Stimulated activated naive CD8-positive, alpha-beta T cell treated with anti-CD3 and anti-CD28 coated beads, Interleukin-15, Interleukin-2, amounts not matched to agents 100 ng/mL and 50 ng/mL, for 24 hours (primary cell): ENCODE data around the gene ZNF473.
A peak's percentile ranks its signal among the peaks of the same experiment; 100 is the strongest.

Experiments
- H3K27ac Mint-ChIP-seq: one replicate; pipeline ENCODE4 v1.8.0; 2021; ENCODE audit warnings: mild to moderate bottlenecking, mixed read lengths
- H3K27me3 Mint-ChIP-seq: one replicate; pipeline ENCODE4 v1.8.0; 2021; ENCODE audit warnings: mixed read lengths
- H3K36me3 Mint-ChIP-seq: one replicate; pipeline ENCODE4 v1.8.0; 2021; ENCODE audit warnings: low read depth, mixed read lengths
- H3K4me1 Mint-ChIP-seq: one replicate; pipeline ENCODE4 v1.8.0; 2021; ENCODE audit warnings: low read depth, mixed read lengths
- H3K4me3 Mint-ChIP-seq: one replicate; pipeline ENCODE4 v1.8.0; 2021; ENCODE audit warnings: mild to moderate bottlenecking, mixed read lengths
- H3K9me3 Mint-ChIP-seq: one replicate; pipeline ENCODE4 v1.8.0; 2021; ENCODE audit warnings: mixed read lengths

Gene ZNF473

DNA sequence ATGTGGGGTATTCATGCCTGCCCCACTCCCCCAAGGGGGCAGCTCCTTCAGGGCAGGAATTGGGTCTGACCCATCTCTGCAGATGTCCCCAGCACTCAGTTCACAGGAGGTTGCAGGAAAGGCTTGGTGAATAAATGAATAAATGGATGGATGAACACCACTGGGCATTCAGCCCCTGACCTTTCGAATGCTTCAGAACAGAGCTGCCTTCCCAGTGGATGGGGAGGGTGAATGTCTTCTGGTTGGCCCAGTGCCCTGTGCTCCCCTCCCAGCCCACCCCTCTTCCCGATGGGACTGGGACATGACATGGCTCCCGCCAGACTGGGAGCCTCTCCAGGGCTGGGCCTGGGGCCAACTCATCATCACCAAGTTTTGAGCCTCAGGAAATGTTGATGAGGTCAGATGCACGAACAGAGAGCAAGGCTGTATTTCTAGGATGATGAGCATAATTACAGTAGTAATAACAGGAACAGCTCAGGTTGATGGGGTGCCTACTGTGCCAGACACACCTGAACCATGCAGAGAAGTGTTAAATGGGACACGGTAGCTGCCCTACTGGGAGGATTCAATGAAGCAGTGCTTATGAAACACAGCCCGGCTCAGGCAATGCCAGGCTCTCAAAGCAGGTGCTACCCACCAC, 26.3 kb upstream of the ZNF473 start:
- Mint-ChIP-seq H3K9me3 (no peaks in the 10 kb centered on the region), H3K27ac (no peak overlapping the region), H3K27me3 (no peaks in the 10 kb centered on the region), H3K4me3 (no peak overlapping the region), H3K4me1 (peaks cover 43% of the 10 kb centered on the region), H3K36me3 (peaks cover 53% of the 10 kb centered on the region)

GRCh38 chr19:50000038-50000840, 25.6 kb upstream of the ZNF473 start:
- Mint-ChIP-seq H3K27me3 (no peaks in the 10 kb centered on the region), H3K27ac (peak overlapping the region; percentile 36), H3K9me3 (no peaks in the 10 kb centered on the region), H3K4me1 (peaks cover 50% of the 10 kb centered on the region), H3K36me3 (peaks cover 53% of the 10 kb centered on the region), H3K4me3 (no peak overlapping the region)

DNA sequence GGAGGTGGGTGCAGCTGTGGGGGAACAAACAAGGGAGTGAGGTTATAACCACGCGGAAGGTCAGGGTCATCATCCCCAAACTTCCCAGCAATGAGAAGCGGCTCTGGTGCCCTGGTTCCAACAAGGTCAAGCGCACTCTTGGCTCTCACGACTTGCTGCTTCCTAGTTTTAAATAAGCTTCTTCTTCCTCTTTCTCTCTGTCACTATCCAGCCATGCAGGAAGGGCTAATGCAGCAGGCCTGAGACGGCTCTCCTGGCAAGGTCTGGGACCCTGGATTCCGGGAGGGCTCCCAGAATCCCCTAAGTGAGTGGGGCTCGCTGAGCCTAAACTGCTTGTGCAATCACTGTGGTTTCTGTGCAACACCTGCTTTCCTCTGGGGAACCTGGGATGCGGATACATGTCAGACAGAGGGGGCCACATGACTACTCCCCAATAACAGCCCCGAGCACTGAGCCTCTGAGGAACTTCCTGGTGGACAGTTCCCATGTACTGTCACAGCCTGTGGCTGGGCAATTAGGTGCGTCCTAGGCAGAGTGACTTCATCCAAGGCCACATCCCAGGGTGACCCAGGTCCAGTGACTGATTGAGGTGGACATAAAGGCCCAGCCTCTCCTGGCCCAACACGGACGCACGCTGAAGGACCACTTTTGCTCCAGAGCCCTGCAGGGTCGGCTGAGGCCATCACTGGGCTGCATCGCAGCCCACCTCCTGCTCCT, 24.8 kb upstream of the ZNF473 start:
- Mint-ChIP-seq H3K36me3 (peaks cover 58% of the 10 kb centered on the region), H3K9me3 (no peaks in the 10 kb centered on the region), H3K4me1 (peaks cover 55% of the 10 kb centered on the region), H3K4me3 (no peak overlapping the region), H3K27ac (no peak overlapping the region), H3K27me3 (no peaks in the 10 kb centered on the region)

DNA sequence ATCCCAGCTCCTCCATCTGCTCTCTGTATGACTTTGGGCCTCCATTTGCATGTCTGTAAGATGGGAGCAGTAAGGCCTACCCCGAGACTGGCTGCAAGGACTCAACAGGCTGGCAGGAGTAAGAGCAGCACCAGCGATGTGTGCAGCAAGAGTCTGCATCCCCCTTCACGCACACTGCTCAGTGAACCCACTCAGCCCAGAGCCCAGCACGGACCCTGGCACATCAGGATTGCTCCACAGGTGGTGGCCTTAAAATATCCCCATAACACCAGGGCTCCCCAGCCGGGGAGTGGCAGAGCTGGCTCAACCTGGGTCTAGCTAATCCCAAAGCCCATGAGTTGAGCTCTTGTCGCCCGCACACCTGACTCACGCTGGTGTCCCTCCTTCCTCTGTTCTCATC, 24.0 kb upstream of the ZNF473 start:
- Mint-ChIP-seq H3K36me3 (peaks cover 58% of the 10 kb centered on the region), H3K4me3 (no peak overlapping the region), H3K27me3 (no peaks in the 10 kb centered on the region), H3K4me1 (peaks cover 55% of the 10 kb centered on the region), H3K27ac (no peak overlapping the region), H3K9me3 (no peaks in the 10 kb centered on the region)

DNA sequence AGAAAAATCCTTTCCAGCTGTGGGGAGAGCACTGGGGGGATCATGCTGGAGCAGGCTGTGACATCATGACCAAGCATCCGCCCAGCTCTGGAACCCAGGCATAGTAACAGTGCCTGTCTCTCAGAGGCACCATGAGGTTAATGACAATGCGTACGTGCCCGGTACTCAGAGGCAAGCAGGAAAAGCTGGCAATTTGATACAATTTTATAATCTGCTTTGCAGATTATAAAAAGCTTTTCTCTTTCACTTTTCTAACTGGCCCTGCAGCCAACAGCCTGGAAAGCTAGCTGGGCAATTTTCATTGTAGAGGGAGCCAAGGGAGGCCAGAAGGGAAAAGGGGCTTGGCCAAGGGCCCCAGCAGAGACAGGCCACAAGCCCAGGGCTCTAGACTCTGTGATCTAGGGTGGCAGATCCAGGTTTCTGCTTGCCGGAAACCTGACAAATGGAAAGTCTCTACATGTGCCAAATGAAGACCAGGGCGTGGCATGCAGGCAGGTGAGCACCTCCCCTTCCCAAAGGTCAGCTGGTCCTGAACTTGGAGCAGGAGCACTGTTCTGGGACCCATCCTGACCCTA, 23.3 kb upstream of the ZNF473 start:
- Mint-ChIP-seq H3K4me1 (peaks cover 55% of the 10 kb centered on the region), H3K27ac (no peak overlapping the region), H3K9me3 (no peaks in the 10 kb centered on the region), H3K4me3 (no peak overlapping the region), H3K36me3 (peaks cover 62% of the 10 kb centered on the region), H3K27me3 (no peaks in the 10 kb centered on the region)

DNA sequence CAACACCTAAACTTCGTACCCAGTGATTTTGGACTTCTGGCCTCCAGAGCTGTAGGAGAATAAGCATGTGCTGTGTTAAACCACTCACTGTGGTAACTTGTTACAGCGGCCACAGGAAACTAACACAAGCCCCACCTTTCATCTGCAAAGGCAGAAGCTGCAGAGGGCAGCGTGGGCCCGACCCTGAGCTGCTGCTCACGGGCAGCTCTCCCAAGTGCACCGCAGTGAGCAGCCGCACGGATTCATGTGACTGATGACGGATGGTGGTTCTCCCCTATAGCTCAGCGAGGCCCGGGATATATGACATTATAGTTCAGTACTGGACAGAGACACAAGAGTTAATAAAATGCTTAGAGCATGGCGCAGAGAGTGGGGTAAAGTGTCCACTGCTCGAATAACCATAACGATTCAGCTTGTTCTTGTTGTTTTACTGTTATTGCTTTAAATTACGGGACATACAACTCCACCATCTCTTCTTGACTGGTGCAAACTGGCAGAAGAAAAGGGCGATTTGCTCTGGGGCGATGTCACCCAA, 22.5 kb upstream of the ZNF473 start:
- H3K36me3 Mint-ChIP-seq, result peaks cover 60% of the 10 kb centered on the region

GRCh38 chr19:50003810-50004419, 21.9 kb upstream of the ZNF473 start:
- H3K36me3 Mint-ChIP-seq, result peaks cover 58% of the 10 kb centered on the region
- H3K4me1 Mint-ChIP-seq, result peaks cover 55% of the 10 kb centered on the region
- no peaks in the 10 kb centered on the region for H3K9me3 Mint-ChIP-seq
- no peaks in the 10 kb centered on the region for H3K27me3 Mint-ChIP-seq
- peak overlapping the region; percentile 30 for H3K4me3 Mint-ChIP-seq
- H3K27ac Mint-ChIP-seq, result peak overlapping the region; percentile 38

More for the DNA sequence above, 22.5 kb upstream of the ZNF473 start:
- Mint-ChIP-seq H3K4me3 (no peak overlapping the region), H3K9me3 (no peaks in the 10 kb centered on the region), H3K27me3 (no peaks in the 10 kb centered on the region), H3K4me1 (peaks cover 55% of the 10 kb centered on the region), H3K27ac (no peak overlapping the region)

GRCh38 chr19:50005428-50005827, 20.4 kb upstream of the ZNF473 start:
- no peak overlapping the region for H3K27ac Mint-ChIP-seq
- H3K9me3 Mint-ChIP-seq, result no peaks in the 10 kb centered on the region
- peaks cover 46% of the 10 kb centered on the region for H3K4me1 Mint-ChIP-seq
- H3K36me3 Mint-ChIP-seq, result peaks cover 47% of the 10 kb centered on the region
- H3K27me3 Mint-ChIP-seq, result no peaks in the 10 kb centered on the region
- no peak overlapping the region for H3K4me3 Mint-ChIP-seq

GRCh38 chr19:50007170-50007569, 18.6 kb upstream of the ZNF473 start:
- no peak overlapping the region for H3K27ac Mint-ChIP-seq
- peaks cover 43% of the 10 kb centered on the region for H3K36me3 Mint-ChIP-seq

DNA sequence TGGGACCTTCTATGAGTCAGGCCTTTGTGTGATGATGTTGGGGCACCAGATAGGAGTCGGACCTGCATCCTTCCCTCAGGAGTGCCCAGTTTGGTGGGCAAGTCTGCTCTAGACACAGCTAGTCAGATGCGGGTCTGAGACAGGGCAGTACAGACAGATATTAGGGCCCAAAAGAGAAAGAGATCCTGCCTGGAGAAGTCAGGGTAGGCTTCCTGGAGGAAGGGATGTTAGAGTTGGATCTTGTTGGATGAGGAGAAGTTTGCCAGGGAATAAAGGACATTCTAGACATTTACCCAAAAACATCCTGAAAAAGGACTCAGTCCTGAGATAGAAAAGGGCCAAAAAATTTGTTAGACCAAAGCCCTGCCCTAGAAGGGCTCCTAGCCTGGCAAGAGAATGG, 17.9 kb upstream of the ZNF473 start:
- Mint-ChIP-seq H3K27me3 (no peaks in the 10 kb centered on the region), H3K36me3 (peaks cover 42% of the 10 kb centered on the region), H3K4me1 (peaks cover 28% of the 10 kb centered on the region), H3K27ac (no peak overlapping the region), H3K4me3 (no peak overlapping the region), H3K9me3 (no peaks in the 10 kb centered on the region)

More at GRCh38 chr19:50007170-50007569, 18.6 kb upstream of the ZNF473 start:
- H3K9me3 Mint-ChIP-seq, result no peaks in the 10 kb centered on the region
- peaks cover 33% of the 10 kb centered on the region for H3K4me1 Mint-ChIP-seq
- H3K4me3 Mint-ChIP-seq, result no peak overlapping the region
- H3K27me3 Mint-ChIP-seq, result no peaks in the 10 kb centered on the region

DNA sequence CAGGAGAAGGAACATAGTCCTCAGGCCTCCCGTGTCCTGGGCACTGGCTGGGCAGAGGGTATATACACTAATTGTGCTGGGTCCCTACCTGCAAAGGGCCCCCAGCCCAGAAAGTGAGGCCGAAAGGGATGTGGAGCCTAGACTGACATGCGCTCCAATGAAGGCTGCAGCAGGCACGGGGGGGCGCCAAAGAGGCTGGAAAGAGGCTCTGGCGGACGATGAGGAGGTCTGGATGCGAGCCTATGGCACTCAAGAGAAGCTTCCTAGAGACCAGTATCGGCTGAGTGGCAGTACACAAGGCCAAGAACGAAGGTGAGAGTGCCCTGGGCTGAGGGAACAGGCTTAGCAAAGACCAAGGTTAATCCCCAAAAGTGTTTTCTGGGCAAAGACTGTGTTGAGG, 17.3 kb upstream of the ZNF473 start:
- Mint-ChIP-seq H3K4me1 (peaks cover 22% of the 10 kb centered on the region), H3K27me3 (no peaks in the 10 kb centered on the region), H3K36me3 (peaks cover 43% of the 10 kb centered on the region), H3K9me3 (no peaks in the 10 kb centered on the region), H3K27ac (no peak overlapping the region), H3K4me3 (no peak overlapping the region)

DNA sequence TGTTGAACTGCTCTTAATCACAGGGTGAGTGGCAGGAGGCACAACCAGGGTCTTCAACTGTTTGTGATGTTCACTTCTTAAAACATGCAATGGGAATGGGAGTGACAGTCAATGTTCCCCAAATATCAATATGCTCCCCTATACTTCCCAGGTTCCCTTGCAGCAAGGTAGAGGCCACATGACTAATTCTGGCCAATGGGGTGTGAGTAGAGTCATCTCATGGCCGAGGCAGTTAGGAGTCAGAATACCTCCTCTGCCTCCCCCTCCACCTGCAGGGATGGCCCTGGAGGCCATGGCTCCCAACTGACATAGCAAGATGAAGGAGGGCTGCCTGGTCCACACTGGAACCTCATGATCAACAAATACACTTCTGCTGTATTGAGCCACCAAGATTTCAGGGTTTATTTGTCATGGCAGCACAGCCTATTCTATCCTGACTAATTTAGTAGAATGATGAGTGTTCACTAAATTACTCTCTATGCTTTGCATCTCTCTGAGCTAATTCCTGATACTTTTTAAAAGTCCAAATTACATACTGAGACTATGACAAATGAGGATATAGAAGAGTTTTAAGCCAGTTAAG, 9.5 kb upstream of the ZNF473 start:
- Mint-ChIP-seq H3K4me1 (peaks cover 8% of the 10 kb centered on the region), H3K9me3 (no peaks in the 10 kb centered on the region), H3K27me3 (no peaks in the 10 kb centered on the region), H3K36me3 (peaks cover 51% of the 10 kb centered on the region), H3K27ac (no peak overlapping the region), H3K4me3 (no peak overlapping the region)

- H3K36me3 Mint-ChIP-seq, result peaks cover 30% of the 10 kb centered on the region
- H3K9me3 Mint-ChIP-seq, result no peaks in the 10 kb centered on the region
- peaks cover 2% of the 10 kb centered on the region for H3K27me3 Mint-ChIP-seq
- H3K27ac Mint-ChIP-seq, result no peak overlapping the region
- no peak overlapping the region for H3K4me3 Mint-ChIP-seq
- H3K4me1 Mint-ChIP-seq, result peaks cover 41% of the 10 kb centered on the region
Measured at GRCh38 chr19:50020481-50020880, 5.3 kb upstream of the ZNF473 start.

- peaks cover 4% of the 10 kb centered on the region for H3K9me3 Mint-ChIP-seq
- H3K4me3 Mint-ChIP-seq, result no peak overlapping the region
- peaks cover 61% of the 10 kb centered on the region for H3K4me1 Mint-ChIP-seq
- H3K27me3 Mint-ChIP-seq, result peaks cover 4% of the 10 kb centered on the region
- no peak overlapping the region for H3K27ac Mint-ChIP-seq
- peaks cover 31% of the 10 kb centered on the region for H3K36me3 Mint-ChIP-seq
Measured at GRCh38 chr19:50022823-50023222, 3.0 kb upstream of the ZNF473 start.
